ENCODE measurements around the gene GATA6. TPM values are rescaled to one million over a fixed set of nuclear protein-coding genes. Genes with fewer than 3 reads are reported as not detected.
A peak's percentile ranks its signal among the peaks of the same experiment; 100 is the strongest.

The GATA6 gene
- total RNA-seq, 2 donors from 2014 or later, result 41.8 to 114 TPM

DNA sequence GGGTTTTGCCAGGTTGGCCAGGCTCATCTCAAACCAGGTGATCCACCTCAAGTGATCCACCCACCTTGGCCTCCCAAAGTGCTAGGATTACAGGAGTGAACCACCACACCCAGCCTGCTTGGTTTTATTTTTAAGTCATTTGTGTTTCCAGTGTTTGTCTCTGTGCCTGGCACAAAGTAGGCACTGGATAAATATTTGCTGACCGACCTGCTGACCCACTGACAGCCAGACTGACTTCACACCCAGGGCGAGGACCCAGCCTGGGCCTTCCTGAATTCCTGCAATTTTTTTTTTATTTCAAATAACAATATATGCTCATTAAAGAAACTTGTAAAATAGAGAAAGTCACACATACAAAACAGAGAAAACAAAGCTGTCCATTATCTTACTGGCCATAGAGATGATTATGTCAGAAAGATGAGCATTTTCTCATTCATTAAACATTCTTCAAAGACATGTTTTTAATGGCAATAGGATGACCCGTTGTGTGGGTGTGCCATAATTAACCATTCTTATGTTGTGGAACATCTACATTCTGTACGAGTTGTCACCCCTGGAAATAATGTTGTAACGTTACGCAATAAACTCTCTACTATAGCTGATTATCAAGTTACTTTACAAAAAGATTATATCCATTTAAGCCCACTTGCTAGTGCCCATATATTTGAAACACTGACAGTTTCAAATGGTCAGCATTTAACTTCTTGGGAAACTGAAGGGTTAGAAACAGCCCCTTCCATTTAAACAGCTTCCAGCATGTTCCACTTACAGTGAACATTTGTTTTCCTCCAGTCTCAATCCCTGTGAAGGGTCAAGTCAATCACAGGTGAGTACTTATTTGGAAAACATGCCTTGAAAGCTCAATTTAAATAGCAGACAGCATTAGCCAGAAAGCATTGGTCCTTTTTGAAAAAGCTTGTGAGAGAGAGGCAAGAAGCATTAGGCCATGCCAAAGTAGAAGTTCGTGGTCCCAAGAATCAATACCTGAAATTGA is 25.7 kb upstream of the GATA6 start:
- ATAC-seq (peak; percentile 52), DNase-seq (peak; percentile 16 to 49 (median 29))
- H3K27ac ChIP-seq, result no peak overlapping the region
- H3K27me3 ChIP-seq, result no peaks in the 10 kb centered on the region
- H3K4me3 ChIP-seq, result no peak overlapping the region
- intact Hi-C loops (cut with DNase I), result no loop called here
- no peaks in the 10 kb centered on the region for H3K36me3 ChIP-seq (replicated peaks in 1 of 2; ENCODE audit: insufficient read depth in 1 of 2, low read depth in 2 of 2)
- WGBS, 2 donors, result 52 to 57% methylated on average over 7 of the region's 7 CpGs
- no peaks in the 10 kb centered on the region for H3K9me3 ChIP-seq
- TF ChIP-seq POLR2A (IDR thresholded peaks at IDR 0.05), result no peak
- no peak for TF ChIP-seq CTCF (IDR thresholded peaks at IDR 0.05)
- H3K4me1 ChIP-seq, result peaks cover 16% of the 10 kb centered on the region

- H3K27me3 ChIP-seq, result no peaks in the 10 kb centered on the region
- H3K9me3 ChIP-seq, result no peaks in the 10 kb centered on the region
- no peaks in the 10 kb centered on the region for H3K36me3 ChIP-seq (replicated peaks in 1 of 2; ENCODE audit: insufficient read depth in 1 of 2, low read depth in 2 of 2)
- DNase-seq, result no peak
- H3K27ac ChIP-seq, result no peak overlapping the region
- ATAC-seq, result no peak
- intact Hi-C loops (cut with DNase I), result no loop called here
- WGBS, 2 donors, result 84 to 86% methylated on average over 3 of the region's 3 CpGs
- TF ChIP-seq CTCF (IDR thresholded peaks at IDR 0.05) (no peak), POLR2A (IDR thresholded peaks at IDR 0.05) (no peak)
- H3K4me3 ChIP-seq, result no peak overlapping the region
- peaks cover 16% of the 10 kb centered on the region for H3K4me1 ChIP-seq
Measured at GRCh38 chr18:22145160-22145559, 24.2 kb upstream of the GATA6 start.

GRCh38 chr18:22149710-22150109 is 19.7 kb upstream of the GATA6 start:
- no peaks in the 10 kb centered on the region for H3K4me1 ChIP-seq
- ATAC-seq (no peak), DNase-seq (no peak)
- no peaks in the 10 kb centered on the region for H3K36me3 ChIP-seq (replicated peaks in 1 of 2; ENCODE audit: insufficient read depth in 1 of 2, low read depth in 2 of 2)
- intact Hi-C loops (cut with DNase I), result no loop called here
- H3K27me3 ChIP-seq, result no peaks in the 10 kb centered on the region
- no peak overlapping the region for H3K4me3 ChIP-seq
- no peak overlapping the region for H3K27ac ChIP-seq
- TF ChIP-seq POLR2A (IDR thresholded peaks at IDR 0.05) (no peak), CTCF (IDR thresholded peaks at IDR 0.05) (no peak)
- no peaks in the 10 kb centered on the region for H3K9me3 ChIP-seq
- WGBS, 2 donors, result 86 to 96% methylated on average over 8 of the region's 8 CpGs

DNA sequence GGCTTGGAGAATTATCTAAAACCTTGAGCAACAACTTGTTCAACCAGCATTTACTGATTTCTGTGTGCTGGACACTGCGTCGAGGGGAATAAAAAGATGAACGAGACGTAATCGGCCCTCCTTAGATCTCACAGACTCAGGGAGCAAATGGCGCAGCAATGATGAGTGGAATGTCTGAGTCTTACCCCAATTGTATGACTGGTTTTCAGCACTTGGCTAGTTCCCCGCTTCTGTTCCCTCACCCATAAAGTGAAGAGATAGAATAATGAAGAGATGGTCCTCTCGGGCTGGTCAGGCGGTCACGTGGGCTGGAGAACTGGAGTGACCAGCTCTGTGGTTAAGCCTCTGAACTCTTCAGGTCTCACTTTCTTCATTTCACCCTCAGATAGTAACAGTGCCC is 17.3 kb upstream of the GATA6 start:
- ATAC-seq (no peak), DNase-seq (no peak)
- no peaks in the 10 kb centered on the region for H3K36me3 ChIP-seq (replicated peaks in 1 of 2; ENCODE audit: insufficient read depth in 1 of 2, low read depth in 2 of 2)
- intact Hi-C loops (cut with DNase I), result no loop called here
- H3K9me3 ChIP-seq, result no peaks in the 10 kb centered on the region
- TF ChIP-seq POLR2A (IDR thresholded peaks at IDR 0.05) (no peak), CTCF (IDR thresholded peaks at IDR 0.05) (no peak)
- 85 to 90% methylated on average over 10 of the region's 10 CpGs for WGBS, 2 donors
- peaks cover 3% of the 10 kb centered on the region for H3K4me1 ChIP-seq
- H3K27me3 ChIP-seq, result no peaks in the 10 kb centered on the region
- H3K27ac ChIP-seq, result no peak overlapping the region
- no peak overlapping the region for H3K4me3 ChIP-seq

All from body of pancreas (tissue), 4 donors.